NT2/D1 (cell line): ENCODE data around the gene IGLON5.

Experiments
- DNase-seq: peaks from one replicate; pipeline ENCODE4 v3.0.0-alpha.2; 2011; ENCODE audit warnings: low read depth, low spot score
- H3K27me3 ChIP-seq: 2 replicates; pipeline ENCODE4 v1.6.0; 2011; ENCODE audit warnings: mild to moderate bottlenecking; ENCODE audit not compliant: insufficient read length, insufficient read depth
- H3K36me3 ChIP-seq: 2 replicates; pipeline ENCODE4 v1.6.1; 2011; ENCODE audit warnings: mild to moderate bottlenecking, low read length, mixed read lengths; ENCODE audit not compliant: insufficient read depth, insufficient read length
- H3K4me1 ChIP-seq: 2 replicates; pipeline ENCODE4 v1.5.1; 2011; ENCODE audit not compliant: insufficient read depth, insufficient read length
- H3K4me3 ChIP-seq: 2 replicates; pipeline ENCODE4 v1.5.1; 2011; ENCODE audit warnings: low read depth; ENCODE audit not compliant: insufficient read length
- H3K9ac ChIP-seq: 2 replicates; pipeline ENCODE4 v1.6.0; 2011; ENCODE audit warnings: low read depth; ENCODE audit not compliant: insufficient read length
- H3K9me3 ChIP-seq: 2 replicates; pipeline ENCODE4 v1.5.1; 2011; ENCODE audit warnings: mild to moderate bottlenecking, low read length; ENCODE audit not compliant: insufficient read depth
- SUZ12 ChIP-seq: IDR thresholded peaks from 2 replicates; pipeline ENCODE4 v1.6.1; 2011; ENCODE audit not compliant: insufficient read length, insufficient read depth; ENCODE audit errors: extremely low read depth
- YY1 ChIP-seq: IDR thresholded peaks from 2 replicates; pipeline ENCODE4 v1.6.1; 2011; ENCODE audit not compliant: insufficient read length, insufficient read depth
- ZNF274 ChIP-seq: IDR thresholded peaks from 2 replicates; pipeline ENCODE4 v1.6.1; 2011; ENCODE audit warnings: mild to moderate bottlenecking, low read depth, low read length

Gene IGLON5

DNA sequence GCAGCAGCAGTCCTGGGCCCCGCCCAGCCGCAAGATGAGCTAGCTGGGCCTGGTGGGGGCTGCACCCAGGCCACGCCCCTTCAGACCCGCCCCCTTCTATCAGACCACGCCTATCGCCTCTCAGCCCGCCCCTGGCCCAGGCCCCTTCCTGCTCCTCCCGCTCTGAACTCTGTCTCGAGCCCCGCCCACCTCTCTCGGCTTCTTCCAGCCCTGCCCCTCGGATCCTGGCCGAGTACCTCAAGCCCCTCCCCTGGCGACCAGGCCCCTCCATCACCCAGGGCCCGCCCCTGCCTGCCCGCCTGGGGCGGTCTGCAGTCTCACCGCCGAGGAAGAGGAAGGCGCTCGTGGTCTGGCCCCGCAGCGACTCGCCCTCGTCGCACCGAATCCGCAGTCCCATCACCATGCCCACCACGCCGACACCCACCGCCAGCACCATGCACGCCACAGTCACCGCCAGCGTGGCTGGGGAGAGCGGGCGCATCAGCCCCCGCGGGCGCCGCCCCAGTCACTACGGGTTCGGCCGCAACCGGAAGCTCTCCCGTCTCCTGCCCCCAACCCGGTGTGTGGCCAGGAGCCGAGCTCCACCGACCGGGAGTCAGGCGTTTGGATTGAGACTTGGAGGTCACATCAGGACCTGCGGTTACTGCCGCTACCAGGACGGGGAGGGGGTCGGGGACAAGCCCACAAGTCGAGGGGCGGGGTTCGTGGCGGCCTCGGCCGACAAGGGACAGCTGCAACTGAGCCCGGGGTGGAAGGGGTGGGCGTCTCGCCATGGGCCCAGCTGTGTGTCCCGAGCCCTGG is 56.3 kb downstream of the IGLON5 start:
- DNase-seq: peak; percentile 95
- TF ChIP-seq YY1 (no peak), ZNF274 (no peak), SUZ12 (no peak)
- peak overlapping the region; percentile 83 for H3K4me3 ChIP-seq
- H3K27me3 ChIP-seq: no peaks in the 10 kb centered on the region
- peaks cover 4% of the 10 kb centered on the region for H3K4me1 ChIP-seq
- H3K36me3 ChIP-seq: no peaks in the 10 kb centered on the region
- H3K9me3 ChIP-seq: no peaks in the 10 kb centered on the region
- H3K9ac ChIP-seq: peak overlapping the region; percentile 90

DNA sequence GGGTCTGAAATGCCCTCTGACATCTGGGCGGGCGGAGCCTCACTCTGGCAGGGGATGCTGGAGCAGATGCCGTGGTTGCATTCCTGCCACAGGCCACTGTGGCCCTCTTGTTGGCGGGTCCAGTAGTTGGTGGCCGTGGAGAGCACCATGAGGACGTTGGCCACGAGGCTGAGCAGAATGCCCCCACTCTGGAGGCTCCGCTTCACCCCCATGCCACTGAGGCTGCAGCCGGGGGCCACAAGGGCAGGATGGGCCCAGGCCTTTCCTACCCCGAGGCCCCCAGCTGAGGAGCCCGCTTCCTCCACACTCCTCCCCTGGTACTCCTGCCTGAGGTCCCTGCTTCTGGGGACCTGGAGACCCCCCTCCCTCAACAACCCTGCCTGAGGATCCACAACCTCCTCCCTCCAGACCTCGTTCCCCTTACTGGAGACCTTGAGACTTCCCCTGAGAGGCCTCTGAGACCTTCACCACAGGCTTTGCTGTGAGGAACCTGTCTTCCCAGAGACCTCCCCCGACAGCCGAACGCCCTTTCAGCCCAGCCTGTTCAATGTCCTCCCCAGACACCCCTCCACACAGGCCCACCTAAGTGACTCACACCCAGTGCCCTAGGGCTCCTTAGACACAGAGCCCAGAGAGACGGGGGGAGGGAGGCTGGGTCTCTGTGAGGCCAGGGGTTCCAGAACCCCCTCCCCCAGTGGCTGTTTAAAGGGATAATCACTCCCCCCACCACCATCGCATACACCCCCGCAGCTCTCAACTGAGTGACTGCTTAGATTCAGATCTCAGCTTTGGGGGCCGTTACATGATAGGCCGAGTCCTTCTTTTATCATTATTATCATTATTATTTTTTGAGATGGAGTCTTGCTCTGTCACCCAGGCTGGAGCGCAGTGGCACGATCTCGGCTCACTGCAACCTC is 57.2 kb downstream of the IGLON5 start, which contains the start of gene CLDND2:
Gene CLDND2, minus strand, starts transcription at position 638 of the 917 bp plus-strand sequence. Its CDS starts 426 bp downstream, at position 212.
- H3K9me3 ChIP-seq: no peaks in the 10 kb centered on the region
- peaks cover 4% of the 10 kb centered on the region for H3K4me1 ChIP-seq
- peak within 1 kb of the TSS; percentile 65 for H3K4me3 ChIP-seq
- no peak for DNase-seq
- no peaks in the 10 kb centered on the region for H3K27me3 ChIP-seq
- TF ChIP-seq ZNF274: no peak
- TF ChIP-seq YY1: no peak
- no peak for TF ChIP-seq SUZ12
- H3K36me3 ChIP-seq: no peaks in the 10 kb centered on the region
- H3K9ac ChIP-seq: peak within 1 kb of the TSS; percentile 90

DNA sequence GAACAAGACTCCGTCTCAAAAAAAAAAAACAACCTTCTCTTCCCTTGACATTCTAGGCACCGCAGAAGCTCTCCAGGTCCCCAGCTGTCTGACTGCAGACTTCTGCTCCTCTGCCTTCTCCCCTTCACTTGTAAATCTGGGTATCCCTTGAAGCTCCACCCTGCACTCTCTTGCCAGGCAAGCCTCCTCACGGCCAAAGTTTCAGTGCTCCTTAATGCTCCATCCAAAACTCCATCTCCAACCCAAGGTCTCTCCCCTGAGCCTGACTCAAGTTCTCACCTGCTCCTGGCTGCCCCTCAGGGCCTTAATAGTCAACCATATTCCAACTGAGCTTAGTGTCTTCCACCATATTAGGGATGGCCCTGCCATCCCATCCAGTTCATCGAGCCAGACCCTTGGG is 58.8 kb downstream of the IGLON5 start:
- Histone ChIP-seq H3K9ac (no peak overlapping the region), H3K9me3 (no peaks in the 10 kb centered on the region)

DNA sequence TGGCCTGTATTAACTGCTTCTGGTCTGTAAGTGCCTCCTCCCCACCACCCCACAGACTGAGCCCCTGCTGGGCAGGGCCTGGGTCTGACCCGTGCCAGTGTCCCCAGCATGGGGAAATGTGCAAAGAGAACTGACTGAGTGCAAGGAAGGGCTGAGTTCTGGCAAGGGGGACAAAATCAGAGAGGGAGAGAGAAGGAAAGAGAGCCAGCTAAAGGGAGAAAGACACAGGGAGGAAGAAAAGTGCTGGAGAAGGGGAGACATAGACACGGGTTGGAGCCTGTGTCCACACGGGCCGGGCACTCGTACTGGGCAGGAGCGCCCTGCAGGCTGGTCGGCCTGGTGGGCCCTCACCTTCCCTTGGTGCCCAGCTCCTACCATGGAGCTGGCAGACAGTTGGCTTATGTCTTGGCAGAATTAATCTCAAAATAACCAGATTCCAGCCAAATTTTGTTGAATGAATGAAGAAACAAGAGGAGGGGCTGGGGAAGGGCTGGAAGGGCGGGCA is 59.8 kb downstream of the IGLON5 start:
- DNase-seq: no peak
- Histone ChIP-seq H3K4me1 (peaks cover 4% of the 10 kb centered on the region), H3K9ac (no peak overlapping the region), H3K9me3 (no peaks in the 10 kb centered on the region), H3K4me3 (no peak overlapping the region), H3K27me3 (no peaks in the 10 kb centered on the region), H3K36me3 (no peaks in the 10 kb centered on the region)
- no peak for TF ChIP-seq ZNF274
- TF ChIP-seq YY1: no peak
- TF ChIP-seq SUZ12: no peak

More for the DNA sequence above, 58.8 kb downstream of the IGLON5 start:
- H3K36me3 ChIP-seq: no peaks in the 10 kb centered on the region
- H3K4me1 ChIP-seq: peaks cover 4% of the 10 kb centered on the region
- no peak overlapping the region for H3K4me3 ChIP-seq
- DNase-seq: no peak
- TF ChIP-seq ZNF274 (no peak), YY1 (no peak), SUZ12 (no peak)
- no peaks in the 10 kb centered on the region for H3K27me3 ChIP-seq

DNA sequence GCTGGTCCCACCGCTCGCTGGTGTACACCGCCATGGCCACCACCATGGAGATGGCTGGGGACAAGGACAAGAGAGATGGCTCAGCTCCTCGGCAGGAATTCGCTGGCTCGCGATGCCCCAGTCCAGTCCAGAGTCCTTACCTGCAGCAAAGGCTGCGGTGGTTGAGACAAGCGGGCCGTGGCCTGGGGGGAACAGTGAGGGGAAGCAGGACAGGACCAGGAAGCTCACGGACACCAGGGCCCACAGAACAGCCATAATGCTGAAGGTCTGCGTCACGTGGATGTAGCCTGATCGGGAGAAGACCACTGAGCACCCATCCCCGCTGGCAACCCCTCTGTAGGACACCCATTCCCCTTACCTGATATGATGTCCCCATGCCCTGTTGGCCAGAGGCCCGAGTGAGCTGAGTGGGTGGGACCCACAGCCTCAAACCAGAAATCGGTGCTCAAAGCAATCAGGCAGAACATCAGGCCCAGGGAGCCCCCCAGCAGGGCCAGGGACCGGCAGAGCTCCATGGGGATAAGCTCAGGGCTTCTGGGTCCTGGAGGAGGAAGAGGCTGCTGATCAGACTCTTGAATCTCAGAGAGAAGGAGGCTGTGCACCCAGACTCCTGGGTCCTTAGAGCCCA is 60.7 kb downstream of the IGLON5 start:
- Histone ChIP-seq H3K9me3 (no peaks in the 10 kb centered on the region), H3K27me3 (no peaks in the 10 kb centered on the region), H3K4me1 (peaks cover 4% of the 10 kb centered on the region), H3K9ac (no peak overlapping the region), H3K36me3 (no peaks in the 10 kb centered on the region), H3K4me3 (no peak overlapping the region)
- DNase-seq: no peak
- TF ChIP-seq SUZ12 (no peak), YY1 (no peak), ZNF274 (no peak)

DNA sequence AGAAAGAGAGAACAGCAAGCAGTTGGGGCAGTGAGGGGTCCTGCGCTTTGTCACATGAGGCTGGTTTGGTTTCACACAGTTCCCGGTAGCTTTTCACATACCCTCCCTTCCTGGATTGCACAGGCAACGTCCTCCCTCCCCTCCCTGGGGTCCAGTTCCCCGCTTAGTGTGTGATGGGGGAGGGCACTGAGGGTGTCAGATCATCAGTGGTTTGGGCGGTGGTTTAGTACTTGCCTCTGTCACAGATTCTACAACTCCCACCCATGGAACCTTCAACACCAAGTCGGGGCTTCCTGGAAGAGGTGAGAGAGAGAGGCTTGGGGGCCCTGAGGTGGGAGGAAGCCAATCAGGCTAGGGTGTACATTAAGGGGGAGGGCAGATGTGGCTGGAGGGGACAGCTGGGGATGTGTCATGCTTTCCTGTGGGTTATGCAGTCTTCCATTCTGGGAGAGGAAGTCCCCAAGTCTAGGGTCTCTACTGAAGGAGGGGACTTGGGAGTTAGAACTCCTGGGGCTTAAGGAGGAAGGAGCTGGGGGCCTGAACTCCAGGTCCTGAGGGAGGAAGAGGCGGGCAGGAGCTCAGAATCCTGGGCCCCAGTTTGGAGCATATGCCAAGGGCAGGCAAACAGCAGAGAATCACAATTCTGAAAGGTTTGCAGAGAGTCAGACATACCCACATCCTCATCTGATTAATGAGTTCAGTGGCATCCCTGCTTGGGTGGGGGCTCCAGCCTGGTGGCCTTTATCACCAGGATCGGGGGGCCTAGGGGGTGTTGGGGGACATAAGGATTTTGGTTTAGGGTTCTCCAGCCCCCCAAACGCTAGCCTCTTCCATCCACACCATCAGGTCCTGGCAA is 61.4 kb downstream of the IGLON5 start, which contains the start of gene NKG7:
Gene NKG7, minus strand, starts transcription at position 6 of the 856 bp plus-strand sequence. CDS start 119 bp downstream, outside the sequence.
- Histone ChIP-seq H3K4me3 (no peak within 1 kb of the TSS), H3K4me1 (peaks cover 4% of the 10 kb centered on the region), H3K27me3 (no peaks in the 10 kb centered on the region), H3K9ac (no peak within 1 kb of the TSS), H3K9me3 (no peaks in the 10 kb centered on the region), H3K36me3 (no peaks in the 10 kb centered on the region)
- TF ChIP-seq SUZ12 (no peak), ZNF274 (no peak)
- DNase-seq: no peak
